Forelimb muscle (tissue), 1 donor: ENCODE data around the gene LUC7L. TPM values are rescaled to one million over a fixed set of nuclear protein-coding genes. Genes with fewer than 3 reads are reported as not detected.
"Not testable (repeated sequence)": the region's sequence is repeated elsewhere in the genome, so short reads cannot be mapped to it uniquely, and the experiment has no call there.

Experiments
- DNase-seq: peaks from one replicate; pipeline ENCODE4 v3.0.0-alpha.2; 2013; ENCODE audit warnings: low read depth
- polyA plus RNA-seq: library from polyadenylated mRNA; unstranded; fragments of 120-200 nt; gene quantifications from one replicate; pipeline ENCODE4 v1.2.1, GENCODE V29; 2013; ENCODE audit not compliant: insufficient read length

Gene LUC7L
- polyA plus RNA-seq, 1 donor = 67.5 TPM

DNA sequence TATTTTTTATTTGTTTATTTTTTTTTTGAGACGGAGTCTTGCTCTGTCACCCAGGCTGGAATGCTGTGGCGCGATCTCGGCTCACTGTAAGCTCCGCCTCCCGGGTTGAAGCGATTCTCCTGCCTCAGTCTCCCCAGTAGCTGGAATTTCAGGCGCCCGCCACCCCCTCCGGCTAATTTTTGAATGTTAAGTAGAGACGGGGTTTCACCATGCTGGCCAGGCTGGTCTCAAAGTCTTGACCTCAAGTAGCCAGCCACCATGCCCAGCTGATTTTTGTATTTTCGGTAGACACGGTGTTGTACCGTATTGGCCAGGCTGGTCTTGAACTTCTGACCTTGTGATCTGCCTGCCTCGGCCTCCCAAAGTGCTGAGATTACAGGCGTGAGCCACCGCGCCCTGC, 1.1 kb upstream of the LUC7L start:
- DNase-seq = not testable (repeated sequence)

DNA sequence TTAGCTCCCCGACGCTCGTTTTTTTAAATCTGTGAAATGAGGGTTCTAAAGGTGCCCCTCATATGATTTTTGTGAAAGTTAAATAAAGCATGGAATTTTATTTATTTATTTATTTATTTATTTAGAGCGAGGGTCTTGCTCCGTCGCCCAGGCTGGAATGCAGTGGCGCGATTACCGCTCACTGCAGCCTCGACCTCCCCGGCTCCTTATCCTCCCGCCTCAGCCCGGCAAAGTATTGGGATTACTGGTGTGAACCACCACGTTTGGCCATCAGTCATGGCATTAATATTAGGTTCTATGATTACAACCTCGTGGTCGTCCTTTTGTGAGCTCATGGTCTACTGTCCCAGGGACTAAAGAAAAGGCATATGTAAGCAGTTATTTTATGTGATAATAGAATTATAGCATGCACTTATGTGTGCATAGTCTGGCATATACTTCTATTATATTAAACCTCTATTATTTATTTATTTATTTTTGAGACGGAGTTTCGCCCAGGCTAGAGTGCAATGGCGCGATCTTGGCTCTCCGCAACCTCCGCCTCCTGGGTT, 557 bp upstream of the LUC7L start:
- DNase-seq = no peak

DNA sequence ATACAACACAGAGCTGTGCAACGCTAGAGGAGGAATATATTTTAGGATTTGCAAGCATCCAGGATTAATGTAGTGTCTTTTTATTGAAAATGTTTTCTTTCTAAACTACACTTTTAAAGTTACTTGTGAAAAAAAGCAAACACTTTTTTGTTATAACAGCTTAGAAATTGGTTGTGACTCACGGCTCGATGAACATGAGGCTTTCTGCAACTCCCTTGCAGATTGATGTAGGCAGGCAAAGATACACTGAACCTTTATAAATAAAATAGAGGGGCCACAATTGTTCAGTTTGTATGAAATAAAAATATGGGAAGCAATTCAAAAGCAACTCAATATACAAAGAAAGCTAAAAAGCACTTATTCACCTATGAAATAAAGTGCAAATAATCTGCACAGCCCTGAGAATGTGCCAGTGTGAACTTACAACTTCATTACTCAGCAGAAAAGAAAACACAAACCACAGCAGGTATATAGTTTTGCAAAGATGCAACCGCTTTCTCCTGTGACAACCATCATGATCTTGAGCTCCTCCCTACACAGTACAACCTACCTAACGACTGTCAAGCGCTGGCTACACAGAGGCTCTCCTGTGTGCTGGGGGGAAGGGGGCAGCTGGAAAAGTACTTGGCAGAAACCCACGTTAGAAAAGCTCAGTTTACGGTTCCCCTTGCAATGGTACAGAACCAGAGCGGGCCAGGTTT, 948 bp downstream of the LUC7L start:
- no peak for DNase-seq

DNA sequence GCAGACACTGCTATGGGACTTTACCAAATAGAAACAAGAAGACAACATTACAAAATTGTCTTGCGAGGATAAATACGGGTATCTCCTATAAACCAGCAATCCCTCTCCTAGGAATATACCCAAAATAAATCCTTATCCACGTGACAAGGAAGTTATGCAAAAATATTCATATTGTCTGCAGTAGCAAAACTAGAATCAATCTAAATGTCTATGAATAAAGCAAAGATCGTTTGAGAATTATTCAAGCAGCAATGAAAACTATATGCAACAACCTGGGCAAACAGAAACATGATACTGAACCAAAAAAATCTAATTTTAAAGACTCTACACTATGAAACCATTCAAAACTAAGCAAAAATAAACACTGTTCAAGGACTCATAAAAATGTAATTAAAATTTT, 9.2 kb downstream of the LUC7L start:
- no peak for DNase-seq

DNA sequence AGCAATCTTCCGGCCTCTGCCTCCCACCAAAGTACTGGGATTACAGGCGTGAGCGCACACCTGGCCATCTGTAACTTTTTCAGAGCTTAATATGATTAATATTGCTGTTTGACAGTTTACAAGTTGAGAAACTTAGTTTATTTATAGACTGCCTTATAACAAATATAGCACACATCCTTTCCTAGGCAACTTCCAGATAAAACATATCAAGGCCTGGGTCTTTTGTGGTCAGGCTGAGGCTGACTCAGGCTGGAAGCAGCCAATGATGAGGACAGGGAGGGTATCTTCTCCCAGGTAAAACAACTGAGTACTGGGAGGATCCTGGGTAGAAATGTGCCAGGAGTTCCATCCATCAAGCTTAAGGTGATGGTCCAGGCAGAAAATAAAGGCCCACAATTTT, 16.2 kb downstream of the LUC7L start:
- DNase-seq = no peak

DNA sequence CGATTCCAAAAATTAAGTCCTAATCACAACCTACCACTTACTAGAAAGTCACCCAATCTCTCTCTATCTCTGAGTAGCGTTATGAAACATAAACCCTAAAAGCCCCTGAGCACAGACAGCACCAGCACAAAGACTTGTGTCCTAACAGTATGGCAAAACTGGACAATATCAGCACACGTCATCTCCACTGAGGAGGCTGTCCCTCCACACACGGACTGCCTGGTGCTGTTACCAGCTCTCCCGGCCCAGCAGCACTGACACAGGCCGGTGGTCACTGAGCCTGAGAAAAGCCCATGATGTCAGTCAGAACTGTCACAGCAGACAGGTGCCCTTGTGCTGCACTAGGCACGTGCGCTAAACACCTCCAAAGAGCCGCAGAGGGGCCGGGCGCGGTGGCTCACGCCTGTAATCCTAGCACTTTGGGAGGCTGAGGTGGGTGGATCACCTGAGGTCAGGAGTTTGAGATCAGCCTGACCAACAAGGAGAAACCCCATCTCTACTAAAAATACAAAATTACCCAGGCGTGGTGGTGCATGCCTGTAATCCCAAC, 17.5 kb downstream of the LUC7L start:
- DNase-seq = not testable (repeated sequence)

DNA sequence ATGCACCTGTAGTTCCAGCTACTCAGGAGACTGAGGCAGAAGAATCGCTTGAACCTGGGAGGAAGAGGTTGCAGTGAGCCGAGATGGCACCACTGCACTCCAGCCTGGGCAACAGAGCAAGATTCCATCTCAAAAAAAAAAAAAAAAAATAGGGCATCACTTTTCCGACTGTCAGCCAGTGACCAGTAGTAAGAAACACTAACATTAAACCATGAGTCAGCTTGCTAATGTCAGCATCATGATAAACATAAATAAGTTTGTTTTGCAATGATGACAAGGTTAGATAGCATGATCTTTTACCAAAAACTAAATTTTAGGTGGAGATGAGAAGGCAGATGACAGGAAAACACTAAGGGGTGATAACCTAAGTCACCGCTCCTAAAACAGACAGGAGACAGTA, 19.9 kb downstream of the LUC7L start:
- not testable (repeated sequence) for DNase-seq

DNA sequence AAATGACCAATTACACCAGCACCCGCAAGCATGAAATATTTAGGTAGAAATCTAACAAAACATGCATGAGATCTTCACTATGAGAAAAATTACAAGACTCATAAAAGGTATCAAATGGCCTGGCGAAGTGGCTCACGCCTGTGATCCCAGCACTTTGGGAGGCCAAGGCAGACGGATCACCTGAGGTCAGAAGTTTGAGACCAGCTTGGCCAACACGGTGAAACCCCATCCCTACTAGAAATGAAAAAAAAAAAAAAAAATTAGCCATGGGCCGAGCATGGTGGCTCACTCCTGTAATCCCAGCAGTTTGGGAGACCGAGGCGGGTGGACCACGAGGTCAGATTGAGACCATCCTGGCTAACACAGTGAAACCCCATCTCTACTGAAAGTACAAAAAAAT, 25.2 kb downstream of the LUC7L start:
- not testable (repeated sequence) for DNase-seq

DNA sequence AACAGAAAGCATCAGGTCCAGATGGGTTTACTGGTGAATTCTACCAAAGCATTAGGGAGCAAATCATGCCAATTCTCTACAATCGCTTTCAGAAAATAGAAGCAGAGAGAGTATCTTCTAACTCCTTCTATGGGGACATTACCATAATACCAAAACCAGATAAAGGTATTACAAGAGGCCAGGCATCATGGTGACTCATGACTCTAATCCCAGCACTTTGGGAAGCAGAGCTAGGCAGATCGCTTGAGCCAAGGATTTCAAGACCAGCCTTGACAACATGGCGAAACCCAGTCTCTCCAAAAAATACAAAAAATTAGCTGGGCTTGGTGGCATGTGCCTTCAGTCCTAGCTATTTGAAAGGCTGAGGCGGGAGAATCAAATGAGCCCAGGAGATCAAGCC, 26.0 kb downstream of the LUC7L start:
- no peak for DNase-seq

DNA sequence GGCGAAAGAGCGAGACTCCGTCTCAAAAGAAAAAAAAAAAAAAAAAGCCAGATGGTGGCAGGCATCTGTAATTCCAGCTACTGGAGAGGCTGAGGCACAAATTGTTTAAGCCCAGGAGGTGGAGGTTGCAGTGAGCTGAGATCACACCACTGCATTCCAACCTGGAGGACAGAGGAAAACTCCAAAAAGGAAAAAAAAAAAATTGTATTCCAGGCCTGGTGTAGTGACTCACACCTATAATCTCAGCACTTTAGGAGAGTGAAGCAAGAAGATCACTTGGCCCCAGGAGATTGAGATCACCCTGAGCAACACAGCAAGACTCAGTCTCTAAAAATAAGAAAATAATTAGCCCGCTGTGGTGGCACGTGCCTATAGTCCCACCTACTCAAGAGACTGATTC, 28.9 kb downstream of the LUC7L start:
- DNase-seq = no peak

DNA sequence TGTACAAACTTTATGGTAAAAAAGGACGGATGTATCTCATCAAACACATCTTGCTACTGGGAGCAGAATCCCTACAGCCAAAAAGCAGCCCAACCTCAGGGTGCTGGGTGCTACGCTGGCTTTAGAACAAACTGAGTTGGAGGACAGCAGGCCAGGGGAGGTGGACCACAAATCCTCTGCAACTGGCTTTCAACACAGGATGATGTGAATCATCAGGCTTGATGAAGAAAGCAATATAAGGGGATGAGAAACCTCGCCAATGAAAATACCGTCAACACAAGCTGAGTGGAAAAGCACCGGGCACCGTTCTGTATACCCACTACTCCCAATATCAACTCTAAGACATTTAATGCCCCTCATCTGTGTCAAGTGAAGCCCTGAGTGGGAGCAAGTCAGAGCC, 34.7 kb downstream of the LUC7L start:
- no peak for DNase-seq

DNA sequence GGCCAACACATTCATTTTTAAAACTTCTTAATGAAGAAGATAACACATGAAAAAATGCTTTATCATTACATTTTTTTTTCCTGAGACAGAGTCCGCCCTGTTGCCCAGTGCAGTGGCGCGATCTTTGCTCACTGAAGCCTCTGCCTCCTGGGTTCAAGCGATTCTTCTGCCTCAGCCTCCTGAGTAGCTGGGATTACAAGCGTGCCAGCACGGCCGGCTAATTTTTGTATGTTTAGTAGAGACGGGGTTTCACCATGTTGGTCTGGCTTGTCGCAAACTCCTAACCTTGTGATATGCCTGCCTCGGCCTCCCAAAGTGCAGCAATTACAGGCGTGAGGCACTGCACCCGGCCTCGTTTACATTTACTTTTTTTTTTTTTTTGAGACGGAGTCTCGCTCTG, 35.8 kb downstream of the LUC7L start:
- DNase-seq = no peak

DNA sequence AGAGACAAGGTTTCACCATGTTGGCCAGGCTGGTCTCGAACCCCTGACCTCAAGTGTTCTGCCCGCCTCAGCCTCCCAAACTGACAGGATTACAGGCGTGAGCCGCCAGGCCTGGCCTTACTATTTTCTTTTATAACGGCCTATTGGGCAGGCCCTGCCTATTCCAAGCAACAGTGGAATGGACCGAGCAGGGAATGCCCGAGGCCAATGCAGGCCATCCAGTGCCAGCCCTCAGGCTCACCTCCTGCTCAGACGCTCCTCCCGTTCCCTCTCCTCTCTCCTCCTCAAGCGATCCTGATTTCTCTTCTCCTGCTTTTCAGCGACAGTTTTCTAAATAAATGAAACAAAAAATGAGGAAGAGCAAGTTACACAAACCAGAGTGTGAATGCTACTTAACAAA, 36.6 kb downstream of the LUC7L start:
- DNase-seq = no peak

DNA sequence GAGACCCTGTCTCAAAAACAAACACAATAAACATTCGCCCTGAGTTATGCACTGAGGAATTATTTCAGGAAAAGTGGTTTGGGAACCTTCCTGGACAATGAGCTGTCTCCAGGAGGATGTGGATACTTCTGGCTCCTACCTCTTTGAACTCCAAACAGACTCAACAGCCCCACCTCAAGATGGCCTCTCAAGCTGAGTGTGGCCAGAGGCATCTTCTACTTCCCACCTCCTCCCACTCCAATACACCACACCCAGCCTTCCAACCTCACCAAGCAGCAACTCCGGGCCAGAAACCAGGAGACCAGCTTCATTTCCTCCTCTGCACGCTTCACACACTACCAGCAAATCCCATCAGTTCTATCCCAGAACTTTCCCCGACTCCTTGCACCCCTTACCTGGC, 37.4 kb downstream of the LUC7L start:
- DNase-seq = no peak

DNA sequence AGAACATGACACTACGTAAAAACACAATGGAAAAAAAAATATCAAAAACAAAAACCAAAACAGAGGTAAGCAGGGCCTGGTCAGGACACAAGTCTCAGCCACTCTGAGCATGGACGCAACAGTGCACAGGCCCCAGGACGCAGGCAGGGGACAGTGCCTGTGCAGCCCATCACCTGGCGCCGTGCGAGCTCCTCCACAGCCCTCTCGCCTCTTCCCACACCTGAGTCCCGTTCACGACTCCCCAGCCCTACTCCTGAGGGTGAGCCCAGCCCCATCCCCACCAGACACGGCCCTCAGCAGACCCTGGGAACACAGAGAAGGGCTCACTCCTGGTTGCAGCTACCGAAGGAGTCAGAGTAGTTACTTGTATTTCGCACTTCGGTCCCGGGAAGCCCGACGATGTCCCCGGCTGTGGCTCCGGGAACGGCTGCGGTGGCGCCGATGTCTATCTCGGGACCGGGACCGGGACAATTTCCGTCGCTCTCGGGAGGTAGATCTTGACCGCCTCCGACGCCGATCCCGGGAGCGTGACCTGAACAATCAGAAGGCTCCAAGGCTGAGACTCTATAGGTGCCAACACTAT, 39.6 kb downstream of the LUC7L start:
- no peak for DNase-seq

DNA sequence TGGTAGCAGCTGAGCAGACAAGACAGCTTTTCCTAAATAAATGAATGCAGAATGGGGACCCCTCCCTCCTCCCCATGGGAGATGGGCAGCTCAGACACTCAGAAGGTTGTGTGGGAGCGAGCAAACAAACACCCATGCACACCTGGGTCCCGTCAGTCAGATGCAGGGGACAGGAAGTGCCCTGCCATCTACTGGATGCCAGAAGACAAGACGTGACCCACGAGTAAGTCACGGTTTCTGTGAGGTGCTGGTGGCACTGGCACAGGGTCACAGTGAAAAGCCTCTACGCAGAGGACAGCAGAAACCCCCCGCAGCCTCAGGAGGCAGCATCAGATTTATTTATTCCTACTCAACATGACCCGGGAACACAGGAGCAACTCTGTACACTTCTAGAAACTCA, 40.6 kb downstream of the LUC7L start:
- DNase-seq = no peak

DNA sequence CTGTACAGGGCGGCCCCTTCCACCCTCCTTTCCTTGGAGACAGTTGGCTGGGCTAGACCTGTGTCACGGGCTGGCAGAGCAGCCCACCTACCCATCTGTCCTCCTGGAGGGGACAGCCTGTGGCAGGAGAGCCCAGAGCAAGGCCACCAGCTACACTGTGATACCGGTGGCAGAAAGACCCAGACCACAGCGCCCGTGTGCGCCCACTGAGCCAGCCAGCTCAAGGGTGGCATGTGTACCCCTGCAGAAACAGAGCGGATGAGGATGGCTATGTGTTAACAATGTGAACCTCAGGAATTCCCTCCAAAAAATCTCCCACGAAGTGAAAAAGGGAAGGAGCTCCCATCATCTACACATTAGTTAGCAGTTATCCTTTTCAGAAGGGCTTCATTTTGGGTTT, 41.9 kb downstream of the LUC7L start:
- no peak for DNase-seq

DNA sequence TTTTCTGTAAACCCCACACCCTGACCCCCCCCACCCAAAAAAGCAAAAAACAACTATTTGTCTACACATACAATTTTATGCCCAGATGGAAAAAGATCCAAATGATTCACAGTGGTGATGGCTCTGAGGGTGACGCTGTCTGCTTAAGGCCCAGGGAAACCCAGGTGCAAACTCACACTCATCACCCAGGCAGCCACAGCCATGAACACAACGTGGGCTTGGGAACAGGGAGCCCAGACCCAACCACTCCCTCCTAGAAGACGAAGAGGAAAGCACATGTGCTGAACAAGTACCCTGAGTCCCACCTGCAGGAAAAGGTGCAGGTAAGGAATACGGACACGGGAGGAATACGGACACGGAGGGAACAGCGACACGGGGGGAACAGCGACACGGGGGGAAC, 43.6 kb downstream of the LUC7L start:
- no peak for DNase-seq

DNA sequence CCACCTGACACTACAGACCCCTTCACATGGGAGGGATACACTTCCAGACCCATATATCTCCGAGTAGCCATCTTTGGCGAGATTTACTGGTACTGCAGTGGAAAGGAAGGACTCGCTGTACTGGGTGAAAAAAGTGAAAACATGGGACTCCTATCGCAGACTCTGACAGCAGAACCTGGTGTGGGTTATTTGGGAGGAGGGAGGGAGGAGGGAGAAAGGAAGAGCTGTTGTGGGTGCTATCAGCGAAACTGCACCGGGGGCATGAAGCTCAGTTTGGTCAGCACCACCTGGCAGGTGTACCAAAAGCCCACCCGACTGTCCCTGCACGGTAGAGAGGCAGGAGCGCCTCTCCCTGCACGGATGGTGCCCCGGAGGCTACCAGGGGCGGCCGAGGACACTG, 44.0 kb downstream of the LUC7L start:
- no peak for DNase-seq

DNA sequence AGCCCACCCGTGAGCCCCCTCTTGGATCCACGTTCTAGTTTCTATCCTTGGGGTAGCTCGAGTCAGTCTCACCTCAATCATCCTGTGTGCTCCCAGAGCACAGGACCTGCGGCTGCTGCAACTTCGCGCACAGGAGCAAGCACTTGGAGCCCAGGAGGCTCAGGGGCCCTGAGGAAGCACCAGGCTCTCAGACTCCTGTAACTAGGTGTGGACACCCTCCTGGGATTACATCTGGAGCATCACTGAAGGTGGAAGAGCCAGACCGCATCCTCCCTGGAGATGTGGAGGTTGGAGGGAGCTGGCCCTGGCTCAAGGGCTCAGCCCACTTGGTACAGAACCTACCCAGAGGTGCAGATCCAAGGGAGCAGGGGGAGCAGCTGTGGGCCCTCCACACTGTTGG, 46.2 kb downstream of the LUC7L start:
- no peak for DNase-seq

DNA sequence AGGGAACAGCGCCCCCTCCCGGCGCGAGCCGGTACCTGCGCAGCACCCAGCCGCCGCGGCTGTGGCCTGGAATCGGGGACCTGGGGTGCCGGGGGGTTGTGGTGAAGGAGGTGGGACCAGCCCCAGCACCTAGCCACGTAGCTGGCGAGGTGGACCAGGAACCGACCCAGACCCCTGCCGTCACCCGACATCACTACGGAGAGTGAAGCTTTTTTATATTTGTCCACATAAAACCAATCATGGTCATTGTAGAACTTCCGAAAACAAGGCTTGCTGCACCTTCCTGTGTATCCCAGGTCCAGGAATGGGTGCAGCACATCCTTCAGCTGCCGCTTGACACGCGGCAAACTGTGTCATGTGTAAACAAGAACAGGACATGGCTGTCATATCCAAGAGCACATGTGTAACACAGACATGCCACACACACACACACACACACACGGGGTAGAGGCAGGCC, 47.7 kb downstream of the LUC7L start:
- DNase-seq = no peak

DNA sequence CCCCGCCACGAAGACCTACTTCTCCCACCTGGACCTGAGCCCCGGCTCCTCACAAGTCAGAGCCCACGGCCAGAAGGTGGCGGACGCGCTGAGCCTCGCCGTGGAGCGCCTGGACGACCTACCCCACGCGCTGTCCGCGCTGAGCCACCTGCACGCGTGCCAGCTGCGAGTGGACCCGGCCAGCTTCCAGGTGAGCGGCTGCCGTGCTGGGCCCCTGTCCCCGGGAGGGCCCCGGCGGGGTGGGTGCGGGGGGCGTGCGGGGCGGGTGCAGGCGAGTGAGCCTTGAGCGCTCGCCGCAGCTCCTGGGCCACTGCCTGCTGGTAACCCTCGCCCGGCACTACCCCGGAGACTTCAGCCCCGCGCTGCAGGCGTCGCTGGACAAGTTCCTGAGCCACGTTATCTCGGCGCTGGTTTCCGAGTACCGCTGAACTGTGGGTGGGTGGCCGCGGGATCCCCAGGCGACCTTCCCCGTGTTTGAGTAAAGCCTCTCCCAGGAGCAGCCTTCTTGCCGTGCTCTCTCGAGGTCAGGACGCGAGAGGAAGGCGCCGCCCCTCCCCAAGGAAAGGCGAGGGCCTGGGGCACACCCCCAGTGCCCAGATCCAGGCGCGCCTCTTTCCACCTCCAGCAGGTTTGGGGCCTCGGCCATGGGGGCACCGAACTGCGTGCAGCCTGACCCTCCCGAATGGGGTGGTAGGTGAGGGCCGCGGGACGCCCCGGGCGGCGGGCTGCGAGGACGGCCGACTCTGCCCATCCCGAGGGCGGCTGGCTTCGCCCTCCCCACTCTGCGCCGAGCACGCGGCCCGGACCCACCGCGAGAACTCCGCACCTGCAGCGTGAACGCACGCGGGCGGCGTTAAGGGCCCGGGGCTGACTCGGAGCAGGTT, 48.3 kb downstream of the LUC7L start:
- no peak for DNase-seq
